Measurements from ENCODE around the gene HDAC8. TPM values are rescaled to one million over a fixed set of nuclear protein-coding genes. Genes with fewer than 3 reads are reported as not detected.
A peak's percentile ranks its signal among the peaks of the same experiment; 100 is the strongest.

HDAC8 gene
- total RNA-seq, 1 experiment from 2014 or later, result 26.2 TPM

- intact Hi-C loops (cut with micrococcal nuclease; ENCODE audit: unreplicated experiment), result loop anchor here (1.0 kb wide), 1 partner anchor 242 kb away; no protein-coding TSS in a partner anchor
- Mint-ChIP-seq H3K9me3 (ENCODE audit: unreplicated experiment) (no peaks in the 10 kb centered on the region), H3K4me3 (ENCODE audit: unreplicated experiment) (no peak overlapping the region), H3K4me1 (ENCODE audit: low read depth, unreplicated experiment) (peaks cover 6% of the 10 kb centered on the region), H3K27ac (ENCODE audit: unreplicated experiment) (no peak overlapping the region), H3K27me3 (ENCODE audit: insufficient read depth, unreplicated experiment) (peaks cover 9% of the 10 kb centered on the region), H3K36me3 (ENCODE audit: insufficient read depth, unreplicated experiment) (no peaks in the 10 kb centered on the region)
- H3K36me3 ChIP-seq (ENCODE audit: control insufficient read depth, insufficient read depth, low read length), result no peaks in the 10 kb centered on the region
- H3K27me3 ChIP-seq (replicated peaks; ENCODE audit: control insufficient read depth, insufficient read depth, low read length), result no peaks in the 10 kb centered on the region
- POLR2A ChIA-PET, result no interaction called here
- TF ChIP-seq CTCF (IDR thresholded peaks at IDR 0.05; ENCODE audit: insufficient read depth in 1 of 2, low read depth in 1 of 2, low read length in 1 of 2, severe bottlenecking in 1 of 2, unreplicated experiment in 1 of 2), result peak in 1 of 2 experiments; percentile 20
- BruUV-seq (replicated peaks), result no TSS peak
- DNase-seq, result peak in 1 of 2 experiments; percentile 7
- no peaks in the 10 kb centered on the region for H3K4me1 ChIP-seq
- H3K9me3 ChIP-seq, result no peaks in the 10 kb centered on the region
- CTCF ChIA-PET, result interaction anchor here (1.8 kb wide), 1 partner anchor 242 kb away, joined by 23 read pairs; no protein-coding TSS in a partner anchor
- H3K4me3 ChIP-seq (ENCODE audit: low read depth, low read length), result no peak overlapping the region
Measured at GRCh38 chrX:72297953-72298730, 274.5 kb downstream of the HDAC8 start.

- ChIA-PET POLR2A (no interaction called here), CTCF (no interaction called here)
Measured at GRCh38 chrX:72296991-72297390, 275.7 kb downstream of the HDAC8 start.

GRCh38 chrX:72295745-72296144 lies 276.9 kb downstream of the HDAC8 start:
- no TSS peak for BruUV-seq (replicated peaks)
- Mint-ChIP-seq H3K27ac (ENCODE audit: unreplicated experiment) (no peak overlapping the region), H3K4me3 (ENCODE audit: unreplicated experiment) (no peak overlapping the region), H3K4me1 (ENCODE audit: low read depth, unreplicated experiment) (peaks cover 6% of the 10 kb centered on the region), H3K36me3 (ENCODE audit: insufficient read depth, unreplicated experiment) (no peaks in the 10 kb centered on the region), H3K27me3 (ENCODE audit: insufficient read depth, unreplicated experiment) (peaks cover 8% of the 10 kb centered on the region), H3K9me3 (ENCODE audit: unreplicated experiment) (no peaks in the 10 kb centered on the region)
- Histone ChIP-seq H3K4me3 (ENCODE audit: low read depth, low read length) (no peak overlapping the region), H3K27me3 (replicated peaks; ENCODE audit: control insufficient read depth, insufficient read depth, low read length) (no peaks in the 10 kb centered on the region), H3K36me3 (ENCODE audit: control insufficient read depth, insufficient read depth, low read length) (no peaks in the 10 kb centered on the region), H3K4me1 (no peaks in the 10 kb centered on the region), H3K9me3 (no peaks in the 10 kb centered on the region)
- intact Hi-C loops (cut with micrococcal nuclease; ENCODE audit: unreplicated experiment), result no loop called here
- no peak for TF ChIP-seq CTCF (IDR thresholded peaks at IDR 0.05; ENCODE audit: insufficient read depth in 1 of 2, low read depth in 1 of 2, low read length in 1 of 2, severe bottlenecking in 1 of 2, unreplicated experiment in 1 of 2)
- ChIA-PET CTCF (no interaction called here), POLR2A (no interaction called here)
- DNase-seq, result no peak

More at GRCh38 chrX:72296991-72297390, 275.7 kb downstream of the HDAC8 start:
- no peaks in the 10 kb centered on the region for H3K9me3 ChIP-seq
- TF ChIP-seq CTCF (IDR thresholded peaks at IDR 0.05; ENCODE audit: insufficient read depth in 1 of 2, low read depth in 1 of 2, low read length in 1 of 2, severe bottlenecking in 1 of 2, unreplicated experiment in 1 of 2), result no peak
- Mint-ChIP-seq H3K9me3 (ENCODE audit: unreplicated experiment) (no peaks in the 10 kb centered on the region), H3K27me3 (ENCODE audit: insufficient read depth, unreplicated experiment) (peaks cover 8% of the 10 kb centered on the region), H3K27ac (ENCODE audit: unreplicated experiment) (no peak overlapping the region), H3K36me3 (ENCODE audit: insufficient read depth, unreplicated experiment) (no peaks in the 10 kb centered on the region), H3K4me3 (ENCODE audit: unreplicated experiment) (no peak overlapping the region), H3K4me1 (ENCODE audit: low read depth, unreplicated experiment) (peaks cover 6% of the 10 kb centered on the region)
- H3K36me3 ChIP-seq (ENCODE audit: control insufficient read depth, insufficient read depth, low read length), result no peaks in the 10 kb centered on the region
- H3K4me3 ChIP-seq (ENCODE audit: low read depth, low read length), result no peak overlapping the region
- no peaks in the 10 kb centered on the region for H3K27me3 ChIP-seq (replicated peaks; ENCODE audit: control insufficient read depth, insufficient read depth, low read length)
- no peaks in the 10 kb centered on the region for H3K4me1 ChIP-seq
- no peak for DNase-seq
- intact Hi-C loops (cut with micrococcal nuclease; ENCODE audit: unreplicated experiment), result no loop called here
- no TSS peak for BruUV-seq (replicated peaks)

All from Caco-2 (cell line).